NCI-H460 (cell line): ENCODE measurements around the gene FGF7. TPM values are rescaled to one million over a fixed set of nuclear protein-coding genes. Genes with fewer than 3 reads are reported as not detected.
"Not testable (repeated sequence)": the region's sequence is repeated elsewhere in the genome, so short reads cannot be mapped to it uniquely, and the experiment has no call there.

Experiments used
- DNase-seq: peaks from one replicate; pipeline ENCODE4 v3.0.0-alpha.2; 2016; ENCODE audit warnings: low read depth; ENCODE audit errors: extremely low read depth
- total RNA-seq: library from RNA; depleted of rRNA; stranded (reverse); fragments of >200 nt; shearing (Covaris generic); gene quantifications from 2 replicates; pipeline ENCODE4 v1.2.3, GENCODE V29; 2014; rRNA removed

The FGF7 gene
- total RNA-seq, 1 experiment from 2014 or later = 0.20 TPM

GRCh38 chr15:49492151-49492550 is 69.1 kb downstream of the FGF7 start:
- no peak for DNase-seq

GRCh38 chr15:49492830-49493229 is 69.8 kb downstream of the FGF7 start:
- DNase-seq = no peak

- DNase-seq = no peak
Measured at GRCh38 chr15:49494842-49495241, 71.8 kb downstream of the FGF7 start.

GRCh38 chr15:49495993-49496753 is 73.1 kb downstream of the FGF7 start:
- DNase-seq = no peak

- no peak for DNase-seq
Measured at GRCh38 chr15:49501586-49501985, 78.5 kb downstream of the FGF7 start.

- DNase-seq = no peak
Measured at GRCh38 chr15:49506341-49506740, 83.3 kb downstream of the FGF7 start.

GRCh38 chr15:49507261-49507660 is 84.2 kb downstream of the FGF7 start:
- DNase-seq = no peak

GRCh38 chr15:49512739-49513138 is 89.7 kb downstream of the FGF7 start:
- DNase-seq = not testable (repeated sequence)

GRCh38 chr15:49521802-49522201 is 98.8 kb downstream of the FGF7 start:
- DNase-seq = no peak

GRCh38 chr15:49528289-49528688 is 105.2 kb downstream of the FGF7 start:
- DNase-seq = no peak

GRCh38 chr15:49530092-49530491 is 107.0 kb downstream of the FGF7 start:
- DNase-seq = peak; percentile 11

Other genes starting within 250 kb of the FGF7 start
- 4.0 and 6.7 TPM in 2 replicates for gene FAM227B, start 197.6 kb downstream of the FGF7 start, total RNA-seq
- gene DTWD1, start 197.8 kb downstream of the FGF7 start, total RNA-seq = 72.8 and 89.2 TPM in 2 replicates